NOMO-1 treated with dmso at 0.1 percent for 144 hours (cell line): ENCODE measurements around the gene PRICKLE2.

Experiments used
- DNase-seq: peaks from one replicate; lab custom pipeline; 2025; ENCODE audit not compliant: unreplicated experiment; lab: John Stamatoyannopoulos, UW

Gene PRICKLE2

GRCh38 chr3:64254443-64254842 lies 29.2 kb upstream of the PRICKLE2 start:
- no peak for DNase-seq

- no peak for DNase-seq
Measured at GRCh38 chr3:64253689-64254088, 28.4 kb upstream of the PRICKLE2 start.

- no peak for DNase-seq
Measured at GRCh38 chr3:64251019-64251418, 25.8 kb upstream of the PRICKLE2 start.

GRCh38 chr3:64247991-64248646 lies 22.9 kb upstream of the PRICKLE2 start:
- DNase-seq, result no peak

- no peak for DNase-seq
Measured at GRCh38 chr3:64244011-64244942, 19.0 kb upstream of the PRICKLE2 start.

- no peak for DNase-seq
Measured at GRCh38 chr3:64242435-64242834, 17.2 kb upstream of the PRICKLE2 start.

GRCh38 chr3:64240959-64241358 lies 15.7 kb upstream of the PRICKLE2 start:
- no peak for DNase-seq

GRCh38 chr3:64240396-64240795 lies 15.1 kb upstream of the PRICKLE2 start:
- DNase-seq, result no peak

- DNase-seq, result no peak
Measured at GRCh38 chr3:64239841-64240240, 14.6 kb upstream of the PRICKLE2 start.

GRCh38 chr3:64238971-64239667 lies 13.9 kb upstream of the PRICKLE2 start:
- DNase-seq, result no peak

GRCh38 chr3:64237083-64237482 lies 11.8 kb upstream of the PRICKLE2 start:
- no peak for DNase-seq

GRCh38 chr3:64235605-64236004 lies 10.3 kb upstream of the PRICKLE2 start:
- DNase-seq, result no peak

- peak; percentile 66 for DNase-seq
Measured at GRCh38 chr3:64234571-64234970, 9.3 kb upstream of the PRICKLE2 start.

GRCh38 chr3:64232821-64233220 lies 7.6 kb upstream of the PRICKLE2 start:
- DNase-seq, result no peak

GRCh38 chr3:64229903-64230302 lies 4.6 kb upstream of the PRICKLE2 start:
- no peak for DNase-seq

- no peak for DNase-seq
Measured at GRCh38 chr3:64228110-64228509, 2.8 kb upstream of the PRICKLE2 start.

GRCh38 chr3:64226730-64227129 lies 1.5 kb upstream of the PRICKLE2 start:
- DNase-seq, result no peak

GRCh38 chr3:64225695-64226499 lies 631 bp upstream of the PRICKLE2 start:
- no peak for DNase-seq

- DNase-seq, result no peak
Measured at GRCh38 chr3:64223791-64224745, 1.2 kb downstream of the PRICKLE2 start.
